GM21723 (cell line): Measurements from ENCODE around the gene SHC2.
"Not testable (repeated sequence)": the region's sequence is repeated elsewhere in the genome, so short reads cannot be mapped to it uniquely, and the experiment has no call there.

Source experiments
- ATAC-seq: cut with Tn5 transposase; IDR thresholded peaks from one replicate; pipeline ENCODE4 v1.9.1; 2021; ENCODE audit warnings: mild to moderate bottlenecking, moderate library complexity; ENCODE audit not compliant: unreplicated experiment

The SHC2 gene

GRCh38 chr19:393560-393959, 67.3 kb downstream of the SHC2 start:
- not testable (repeated sequence) for ATAC-seq

- ATAC-seq, result no peak
Measured at GRCh38 chr19:392375-392970, 68.4 kb downstream of the SHC2 start.

GRCh38 chr19:391726-392374, 69.0 kb downstream of the SHC2 start:
- ATAC-seq, result no peak

GRCh38 chr19:391207-391557, 69.7 kb downstream of the SHC2 start:
- ATAC-seq, result no peak

- ATAC-seq, result no peak
Measured at GRCh38 chr19:390386-391206, 70.2 kb downstream of the SHC2 start.

GRCh38 chr19:389935-390289, 70.9 kb downstream of the SHC2 start:
- no peak for ATAC-seq

- no peak for ATAC-seq
Measured at GRCh38 chr19:389255-389934, 71.4 kb downstream of the SHC2 start.

GRCh38 chr19:388691-389090, 72.1 kb downstream of the SHC2 start:
- ATAC-seq, result no peak

- no peak for ATAC-seq
Measured at GRCh38 chr19:387777-388176, 73.1 kb downstream of the SHC2 start.

- not testable (repeated sequence) for ATAC-seq
Measured at GRCh38 chr19:386632-387301, 74.1 kb downstream of the SHC2 start.

GRCh38 chr19:386189-386588, 74.6 kb downstream of the SHC2 start:
- not testable (repeated sequence) for ATAC-seq

- ATAC-seq, result no peak
Measured at GRCh38 chr19:384799-385169, 76.0 kb downstream of the SHC2 start.

- no peak for ATAC-seq
Measured at GRCh38 chr19:383922-384798, 76.7 kb downstream of the SHC2 start.

GRCh38 chr19:383040-383439, 77.8 kb downstream of the SHC2 start:
- ATAC-seq, result no peak

GRCh38 chr19:382578-382977, 78.3 kb downstream of the SHC2 start:
- ATAC-seq, result not testable (repeated sequence)

- ATAC-seq, result not testable (repeated sequence)
Measured at GRCh38 chr19:381901-382300, 78.9 kb downstream of the SHC2 start.

- not testable (repeated sequence) for ATAC-seq
Measured at GRCh38 chr19:380618-381219, 80.1 kb downstream of the SHC2 start.

GRCh38 chr19:379796-380195, 81.0 kb downstream of the SHC2 start:
- no peak for ATAC-seq

GRCh38 chr19:378706-379105, 82.1 kb downstream of the SHC2 start:
- no peak for ATAC-seq
